Activated CD4-positive, alpha-beta T cell treated with anti-CD3 and anti-CD28 coated beads for 36 hours (primary cell): Measurements from ENCODE around the gene HS3ST4. TPM values are rescaled to one million over a fixed set of nuclear protein-coding genes. Genes with fewer than 3 reads are reported as not detected.

Source experiments
- ATAC-seq: fragments of 200-7000 bp; cut with Tn5 transposase; one replicate; pipeline ENCODE4 v1.10.0; 2021; ENCODE audit warnings: mild to moderate bottlenecking, moderate library complexity
- CTCF ChIA-PET: fragments of 350-600 bp; sonication (Branson Sonifier 250); formaldehyde crosslinking; loops from one replicate; lab custom pipeline; 2021; ENCODE audit warnings: antibody characterized with exemption; lab: Charles Lee
- POLR2A ChIA-PET: fragments of 350-600 bp; sonication (Branson Sonifier 250); formaldehyde crosslinking; loops from one replicate; lab custom pipeline; 2021; ENCODE audit warnings: antibody characterized with exemption, inconsistent platforms; lab: Charles Lee
- DNase-seq: peaks from one replicate; pipeline ENCODE4 v3.0.0-alpha.2; 2020
- H3K27ac Mint-ChIP-seq: one replicate; pipeline ENCODE4 v1.8.0; 2021; ENCODE audit warnings: mixed read lengths
- H3K27me3 Mint-ChIP-seq: one replicate; pipeline ENCODE4 v1.8.0; 2021; ENCODE audit warnings: mixed read lengths
- H3K36me3 Mint-ChIP-seq: one replicate; pipeline ENCODE4 v1.8.0; 2021; ENCODE audit warnings: low read depth, mixed read lengths
- H3K4me1 Mint-ChIP-seq: one replicate; pipeline ENCODE4 v1.8.0; 2021; ENCODE audit warnings: mixed read lengths
- H3K4me3 Mint-ChIP-seq: one replicate; pipeline ENCODE4 v1.8.0; 2021; ENCODE audit warnings: mild to moderate bottlenecking, moderate library complexity, mixed read lengths
- H3K9me3 Mint-ChIP-seq: one replicate; pipeline ENCODE4 v1.8.0; 2021; ENCODE audit warnings: low read depth, mixed read lengths
- intact Hi-C, 2 experiments: fragments of 100-400 bp; cut with DNase I in 1 of 2; cut with micrococcal nuclease in 1 of 2; formaldehyde crosslinking; loops; one replicate each; pipeline versions ENCODE4 v1.14.2 to v1.15.1; 2022 to 2024; cut with DNase I, micrococcal nuclease
- total RNA-seq, 2 experiments: library from RNA; stranded (reverse); gene quantifications; one replicate each; pipeline ENCODE4 v1.2.3, GENCODE V29; 2021

The HS3ST4 gene
- total RNA-seq, 2 experiments from 2014 or later = not detected

DNA sequence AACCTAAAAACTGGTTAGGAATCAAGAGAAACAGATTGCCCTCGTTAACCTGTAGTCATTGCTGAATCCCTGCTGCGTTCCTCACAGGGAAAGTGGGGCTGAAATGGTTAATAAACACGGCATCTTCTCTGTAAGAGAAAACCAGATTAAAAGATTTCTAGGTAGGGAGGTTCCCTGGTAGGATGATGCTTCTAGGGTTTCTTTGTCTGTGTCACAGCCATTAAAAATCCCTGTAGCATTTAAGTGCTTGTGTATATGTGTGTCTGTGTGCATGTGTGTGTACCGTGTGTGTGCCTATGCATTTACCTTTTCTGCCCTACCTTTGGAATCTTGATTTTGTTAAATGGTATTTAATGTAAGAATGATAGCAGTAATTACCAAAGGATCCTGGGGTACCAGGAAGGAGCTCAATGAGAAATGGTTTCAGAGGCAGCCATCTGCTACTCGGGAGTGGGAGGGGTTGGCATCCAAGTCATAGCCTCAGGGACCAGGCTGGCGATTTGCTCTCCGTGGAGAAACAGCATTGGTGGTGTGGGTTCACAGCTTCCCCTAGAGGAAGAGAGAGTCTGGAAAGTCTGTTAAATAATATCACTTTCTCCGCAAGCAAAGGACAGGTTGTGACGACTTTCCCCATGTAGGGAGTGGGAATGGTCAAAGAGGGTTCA, 177.1 kb downstream of the HS3ST4 start:
- no peak for DNase-seq
- H3K4me3 Mint-ChIP-seq = no peak overlapping the region
- peaks cover 2% of the 10 kb centered on the region for H3K9me3 Mint-ChIP-seq
- CTCF ChIA-PET = no interaction called here
- intact Hi-C loops = no loop called here
- no peak overlapping the region for H3K27ac Mint-ChIP-seq
- no peaks in the 10 kb centered on the region for H3K36me3 Mint-ChIP-seq
- no peak for ATAC-seq
- no peaks in the 10 kb centered on the region for H3K4me1 Mint-ChIP-seq
- peaks cover 18% of the 10 kb centered on the region for H3K27me3 Mint-ChIP-seq
- POLR2A ChIA-PET = interaction anchor here (0.7 kb wide), 1 partner anchor 364 kb away, joined by 3 read pairs; no protein-coding TSS in a partner anchor

DNA sequence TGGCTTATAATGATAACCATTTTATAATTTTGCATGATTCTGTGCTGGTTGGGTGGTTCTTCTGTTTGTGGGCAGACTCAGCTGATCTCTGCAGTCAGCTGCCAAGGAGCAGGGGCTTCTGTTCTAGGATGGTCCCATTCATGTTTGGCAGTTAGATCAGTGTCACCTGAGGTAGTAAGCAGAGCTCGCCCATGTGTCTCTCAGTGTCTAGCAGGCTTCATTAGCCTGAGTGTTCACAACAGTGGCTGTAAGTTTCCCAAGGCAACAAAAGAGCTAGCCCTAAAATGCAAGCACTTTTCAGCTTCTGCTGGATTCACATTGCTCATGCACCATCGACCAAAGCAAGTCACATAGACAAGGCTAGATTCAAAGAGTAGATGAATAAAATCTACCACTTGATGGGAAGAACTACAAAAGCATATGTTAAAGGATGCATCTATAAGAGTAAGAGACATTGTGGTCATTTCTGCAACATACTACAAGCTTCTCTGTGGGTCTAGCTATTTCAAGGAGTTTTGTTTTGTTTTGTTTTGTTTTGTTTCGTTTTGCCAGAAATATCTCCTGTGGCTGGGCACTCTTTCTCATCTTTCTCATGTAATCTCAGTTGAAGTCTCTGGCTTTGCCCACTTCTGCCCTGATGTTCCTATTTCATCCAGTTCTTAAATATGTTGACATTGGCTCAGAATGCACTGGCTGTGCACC, 180.8 kb downstream of the HS3ST4 start:
- ATAC-seq (no peak), DNase-seq (no peak)
- POLR2A ChIA-PET = no interaction called here
- H3K36me3 Mint-ChIP-seq = no peaks in the 10 kb centered on the region
- H3K4me1 Mint-ChIP-seq = no peaks in the 10 kb centered on the region
- H3K27ac Mint-ChIP-seq = no peak overlapping the region
- no peaks in the 10 kb centered on the region for H3K9me3 Mint-ChIP-seq
- intact Hi-C loops = no loop called here
- peaks cover 18% of the 10 kb centered on the region for H3K27me3 Mint-ChIP-seq
- H3K4me3 Mint-ChIP-seq = no peak overlapping the region
- CTCF ChIA-PET = interaction anchor here (0.7 kb wide), 1 partner anchor 16 kb away, joined by 3 read pairs; no protein-coding TSS in a partner anchor

DNA sequence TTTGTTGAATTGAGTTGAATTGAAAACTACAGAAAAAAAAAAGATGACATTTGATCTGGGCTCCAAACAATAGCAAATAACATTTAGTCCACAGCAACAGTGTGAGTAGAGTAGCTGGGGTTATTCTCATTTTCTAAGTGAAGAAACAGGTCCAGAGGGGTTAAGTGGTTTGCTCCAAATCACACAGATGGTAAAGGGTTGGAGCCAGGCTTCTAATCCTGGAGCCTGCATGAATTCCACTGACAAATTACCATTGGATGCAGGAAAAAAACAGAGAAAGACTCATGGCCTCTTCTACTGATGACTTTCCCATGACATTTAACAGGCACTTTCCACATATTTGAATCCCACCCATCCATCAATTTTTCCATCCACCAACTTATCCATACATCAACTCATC, 182.4 kb downstream of the HS3ST4 start:
- Mint-ChIP-seq H3K4me3 (no peak overlapping the region), H3K27me3 (peaks cover 20% of the 10 kb centered on the region), H3K9me3 (no peaks in the 10 kb centered on the region), H3K36me3 (no peaks in the 10 kb centered on the region), H3K27ac (no peak overlapping the region), H3K4me1 (no peaks in the 10 kb centered on the region)
- DNase-seq (no peak), ATAC-seq (no peak)
- intact Hi-C loops = no loop called here
- CTCF ChIA-PET = interaction anchor here (0.7 kb wide), 1 partner anchor 9 kb away, joined by 3 read pairs; no protein-coding TSS in a partner anchor
- POLR2A ChIA-PET = no interaction called here

DNA sequence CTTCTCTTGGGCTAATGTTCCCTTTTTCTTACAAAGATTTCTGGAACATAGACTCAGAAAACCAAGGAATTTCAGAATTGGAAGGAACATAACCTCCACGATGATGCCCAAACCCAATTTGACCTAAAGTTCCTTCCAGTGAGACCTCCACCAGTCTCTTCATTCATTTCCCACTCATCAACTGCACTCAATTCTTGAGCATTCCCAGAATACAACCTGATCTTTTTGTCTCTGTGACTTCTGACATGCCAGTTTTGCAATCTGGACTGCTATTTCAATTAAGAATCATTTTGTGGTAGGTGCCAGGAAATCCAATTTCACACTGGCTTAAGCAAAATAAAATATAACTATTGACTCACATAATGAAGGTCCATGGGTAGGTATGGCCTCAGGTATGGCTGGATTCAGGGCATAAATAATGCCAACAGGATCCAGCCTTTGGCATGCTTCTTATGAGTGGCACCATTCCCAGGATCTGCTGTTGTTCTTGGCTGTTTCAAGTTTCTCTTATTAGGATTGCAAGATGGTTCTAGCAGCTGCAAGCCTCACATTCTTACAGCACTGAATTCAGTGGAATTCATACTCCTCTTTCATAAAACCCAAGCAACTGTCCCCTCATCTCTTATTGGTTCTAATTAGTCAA, 184.3 kb downstream of the HS3ST4 start:
- DNase-seq (no peak), ATAC-seq (no peak)
- Mint-ChIP-seq H3K27ac (no peak overlapping the region), H3K27me3 (peaks cover 22% of the 10 kb centered on the region), H3K36me3 (no peaks in the 10 kb centered on the region), H3K4me3 (no peak overlapping the region), H3K4me1 (no peaks in the 10 kb centered on the region), H3K9me3 (no peaks in the 10 kb centered on the region)
- intact Hi-C loops = no loop called here
- CTCF ChIA-PET = interaction anchor here (0.6 kb wide), 1 partner anchor 57 kb away, joined by 4 read pairs; no protein-coding TSS in a partner anchor
- POLR2A ChIA-PET = no interaction called here

DNA sequence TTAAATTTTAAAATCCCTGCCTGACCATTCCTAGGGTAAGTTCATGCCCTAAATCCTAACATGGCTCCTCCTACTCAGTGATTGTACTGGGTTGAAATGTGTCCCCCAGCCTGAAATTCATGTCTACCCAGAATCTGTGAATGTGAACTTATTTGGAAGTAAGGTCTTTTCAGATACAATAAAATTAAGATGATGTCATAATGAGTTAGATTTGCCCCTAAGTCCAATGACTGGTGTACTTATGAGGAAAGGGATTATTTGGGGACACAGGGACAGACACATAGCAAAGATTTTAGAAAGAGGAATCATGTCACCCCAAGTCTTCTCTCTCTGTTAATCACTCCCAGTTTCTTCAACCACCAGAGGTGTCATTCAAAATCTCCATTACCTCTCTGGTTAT, 185.3 kb downstream of the HS3ST4 start:
- intact Hi-C loops = no loop called here
- ATAC-seq (no peak), DNase-seq (no peak)
- Mint-ChIP-seq H3K4me3 (no peak overlapping the region), H3K27ac (no peak overlapping the region), H3K4me1 (no peaks in the 10 kb centered on the region), H3K27me3 (peaks cover 25% of the 10 kb centered on the region), H3K9me3 (no peaks in the 10 kb centered on the region), H3K36me3 (no peaks in the 10 kb centered on the region)
- ChIA-PET CTCF (no interaction called here), POLR2A (no interaction called here)

DNA sequence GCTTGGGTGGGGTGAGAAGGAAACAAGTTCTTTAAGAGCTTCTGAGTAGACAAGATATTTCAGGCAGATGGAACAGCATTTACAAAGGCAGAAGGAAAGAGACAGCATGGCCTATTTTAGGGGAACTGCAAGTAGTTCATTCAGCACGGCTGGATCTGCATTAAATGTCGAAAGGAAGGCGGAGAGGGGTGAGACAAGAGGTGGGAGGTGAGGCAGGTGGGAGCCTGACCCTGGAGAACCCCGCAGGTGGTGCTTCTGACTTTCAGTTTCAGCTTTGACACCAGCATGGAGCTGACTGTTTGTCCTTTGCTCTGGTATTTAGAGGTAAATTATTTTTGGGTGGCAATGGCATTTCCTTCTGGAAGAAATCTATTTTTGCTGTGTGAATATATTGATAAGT, 194.8 kb downstream of the HS3ST4 start:
- CTCF ChIA-PET = no interaction called here
- H3K4me1 Mint-ChIP-seq = no peaks in the 10 kb centered on the region
- H3K36me3 Mint-ChIP-seq = no peaks in the 10 kb centered on the region
- peaks cover 6% of the 10 kb centered on the region for H3K9me3 Mint-ChIP-seq
- DNase-seq (no peak), ATAC-seq (no peak)
- H3K4me3 Mint-ChIP-seq = no peak overlapping the region
- H3K27me3 Mint-ChIP-seq = peaks cover 13% of the 10 kb centered on the region
- POLR2A ChIA-PET = no interaction called here
- intact Hi-C loops = no loop called here
- H3K27ac Mint-ChIP-seq = no peak overlapping the region

DNA sequence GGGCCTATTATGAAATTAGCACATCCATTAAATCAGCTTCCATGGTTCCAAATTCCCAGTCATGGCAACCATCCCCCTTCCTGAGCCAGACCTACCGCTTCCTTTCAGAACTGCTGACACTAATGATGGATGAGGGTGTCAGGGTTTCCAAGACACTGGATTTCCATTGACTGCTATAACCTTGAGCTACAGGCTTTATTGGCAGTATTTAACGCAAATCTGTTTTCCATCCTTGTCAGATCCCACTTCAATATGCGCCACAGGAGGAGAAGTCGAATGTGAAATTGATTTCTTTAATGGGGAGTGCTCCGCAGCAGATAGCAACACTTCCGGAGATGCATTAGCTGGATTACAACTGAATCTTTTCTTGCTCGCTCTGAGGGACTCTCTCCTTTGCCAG, 197.1 kb downstream of the HS3ST4 start:
- H3K36me3 Mint-ChIP-seq = no peaks in the 10 kb centered on the region
- ATAC-seq (no peak), DNase-seq (no peak)
- POLR2A ChIA-PET = no interaction called here
- peaks cover 17% of the 10 kb centered on the region for H3K27me3 Mint-ChIP-seq
- H3K27ac Mint-ChIP-seq = no peak overlapping the region
- H3K4me3 Mint-ChIP-seq = no peak overlapping the region
- CTCF ChIA-PET = interaction anchor here (0.6 kb wide), 2 partner anchors 250 to 776 kb away, joined by 3 read pairs; no protein-coding TSS in a partner anchor
- no peaks in the 10 kb centered on the region for H3K4me1 Mint-ChIP-seq
- H3K9me3 Mint-ChIP-seq = peaks cover 6% of the 10 kb centered on the region
- intact Hi-C loops = no loop called here

DNA sequence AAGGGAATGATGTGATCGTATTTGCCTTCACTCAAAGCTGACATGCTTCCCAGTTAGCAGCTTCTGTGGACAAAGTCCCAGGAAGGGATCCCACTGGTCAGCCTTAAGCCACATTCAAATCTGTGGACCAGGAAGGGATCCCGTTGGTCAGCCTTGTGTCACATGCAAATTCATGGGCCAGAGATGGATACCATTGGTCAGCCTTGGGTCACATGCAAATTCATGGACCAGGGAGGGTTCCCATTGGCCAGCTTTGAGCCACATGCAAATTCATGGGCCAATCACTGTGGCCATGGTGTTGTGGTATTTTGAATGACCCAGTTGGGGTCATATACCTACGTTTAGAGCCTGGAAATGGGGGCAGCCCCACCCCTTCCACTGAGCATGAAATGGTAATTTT, 201.6 kb downstream of the HS3ST4 start:
- Mint-ChIP-seq H3K4me1 (no peaks in the 10 kb centered on the region), H3K4me3 (no peak overlapping the region), H3K9me3 (peaks cover 6% of the 10 kb centered on the region), H3K27ac (no peak overlapping the region), H3K36me3 (no peaks in the 10 kb centered on the region), H3K27me3 (peaks cover 34% of the 10 kb centered on the region)
- intact Hi-C loops = no loop called here
- no peak for ATAC-seq
- no peak for DNase-seq
- ChIA-PET CTCF (no interaction called here), POLR2A (no interaction called here)

DNA sequence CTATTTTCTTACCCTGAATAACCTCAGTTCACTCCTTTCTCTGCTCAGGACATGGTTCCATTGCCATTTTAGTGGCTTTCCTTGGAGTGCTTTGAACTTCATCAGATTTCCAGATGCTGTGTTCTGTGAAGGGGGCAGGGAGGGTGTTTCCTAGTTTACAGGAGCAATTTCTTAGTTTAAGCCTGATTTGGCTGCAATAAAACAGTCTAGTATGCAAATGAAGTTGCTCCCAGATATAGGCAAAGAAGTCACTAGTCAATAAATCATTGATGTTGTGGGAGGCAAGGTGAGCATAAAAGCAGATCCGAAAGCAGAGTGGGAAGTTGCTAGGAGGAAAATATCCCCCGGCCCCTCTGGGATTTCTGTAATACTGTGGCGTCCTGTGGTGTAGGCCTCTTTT, 202.3 kb downstream of the HS3ST4 start:
- DNase-seq (no peak), ATAC-seq (no peak)
- no peaks in the 10 kb centered on the region for H3K36me3 Mint-ChIP-seq
- intact Hi-C loops = no loop called here
- no peak overlapping the region for H3K27ac Mint-ChIP-seq
- peaks cover 35% of the 10 kb centered on the region for H3K27me3 Mint-ChIP-seq
- ChIA-PET CTCF (no interaction called here), POLR2A (no interaction called here)
- H3K4me3 Mint-ChIP-seq = no peak overlapping the region
- peaks cover 6% of the 10 kb centered on the region for H3K9me3 Mint-ChIP-seq
- H3K4me1 Mint-ChIP-seq = no peaks in the 10 kb centered on the region

DNA sequence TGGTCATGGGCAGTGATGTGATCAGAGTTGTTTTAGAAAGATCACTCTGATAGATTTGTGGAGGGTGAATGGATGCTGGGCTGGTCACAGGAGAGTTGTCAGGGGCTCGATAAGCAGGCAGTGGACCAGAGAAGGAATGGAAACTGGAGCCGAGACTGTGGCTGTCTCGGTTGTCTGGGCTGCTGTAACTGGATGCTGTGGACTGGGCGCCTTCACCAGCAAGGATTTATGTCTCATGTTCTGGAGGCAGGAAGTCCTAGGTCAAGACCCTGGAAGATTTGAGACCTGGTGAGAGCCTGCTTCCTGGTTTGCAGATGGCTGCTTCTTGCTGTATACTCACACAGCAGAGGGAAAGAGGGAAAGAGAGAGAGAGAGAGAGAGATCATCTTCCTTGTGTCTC, 203.6 kb downstream of the HS3ST4 start:
- H3K4me1 Mint-ChIP-seq = no peaks in the 10 kb centered on the region
- no peak for ATAC-seq
- ChIA-PET CTCF (no interaction called here), POLR2A (no interaction called here)
- H3K4me3 Mint-ChIP-seq = no peak overlapping the region
- intact Hi-C loops = no loop called here
- peaks cover 40% of the 10 kb centered on the region for H3K27me3 Mint-ChIP-seq
- no peaks in the 10 kb centered on the region for H3K36me3 Mint-ChIP-seq
- no peak for DNase-seq
- H3K27ac Mint-ChIP-seq = no peak overlapping the region
- no peaks in the 10 kb centered on the region for H3K9me3 Mint-ChIP-seq

DNA sequence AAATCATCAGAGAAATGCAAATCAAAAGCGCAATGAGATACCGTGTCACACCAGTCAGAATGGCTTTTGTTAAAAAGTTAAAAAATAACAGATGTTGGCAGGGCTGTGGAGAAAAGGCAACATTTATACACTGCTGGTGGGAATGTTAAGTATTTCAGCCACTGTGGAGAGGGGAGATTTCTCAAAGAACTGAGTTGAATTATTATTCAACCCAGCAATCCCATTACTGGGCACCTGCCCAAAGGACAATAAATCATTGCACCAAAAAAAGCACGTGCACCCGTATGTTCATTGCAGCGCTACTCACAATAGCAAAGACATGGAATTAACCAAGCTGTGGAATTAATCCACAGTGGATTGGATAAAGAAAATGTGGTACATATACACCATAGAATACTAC, 204.7 kb downstream of the HS3ST4 start:
- no peak for ATAC-seq
- H3K9me3 Mint-ChIP-seq = no peaks in the 10 kb centered on the region
- no peak overlapping the region for H3K4me3 Mint-ChIP-seq
- no peak for DNase-seq
- H3K36me3 Mint-ChIP-seq = no peaks in the 10 kb centered on the region
- intact Hi-C loops = no loop called here
- H3K4me1 Mint-ChIP-seq = no peaks in the 10 kb centered on the region
- CTCF ChIA-PET = no interaction called here
- peaks cover 37% of the 10 kb centered on the region for H3K27me3 Mint-ChIP-seq
- no peak overlapping the region for H3K27ac Mint-ChIP-seq
- POLR2A ChIA-PET = no interaction called here

DNA sequence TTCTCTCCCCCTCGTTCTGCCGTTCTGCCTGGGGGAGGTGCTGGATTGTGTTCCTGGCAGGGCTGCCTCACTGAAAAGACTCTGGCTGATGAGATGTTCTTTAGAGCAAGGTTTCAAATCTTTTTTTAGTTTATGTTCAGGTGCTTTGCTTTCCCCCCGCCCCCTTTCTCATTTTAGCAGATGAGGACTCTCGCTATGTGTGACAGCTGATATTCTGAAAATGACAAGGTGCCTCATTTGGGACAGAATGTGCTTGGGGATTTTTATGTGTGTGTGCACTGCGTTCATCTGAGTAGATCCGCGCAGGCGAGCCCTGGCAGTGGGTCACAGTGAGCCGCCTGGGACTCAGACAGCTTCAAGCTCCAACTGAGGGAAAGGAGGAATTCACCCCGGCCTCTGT, 205.9 kb downstream of the HS3ST4 start:
- H3K9me3 Mint-ChIP-seq = no peaks in the 10 kb centered on the region
- no peak for DNase-seq
- no peaks in the 10 kb centered on the region for H3K4me1 Mint-ChIP-seq
- H3K4me3 Mint-ChIP-seq = no peak overlapping the region
- POLR2A ChIA-PET = no interaction called here
- H3K27me3 Mint-ChIP-seq = peaks cover 42% of the 10 kb centered on the region
- CTCF ChIA-PET = no interaction called here
- no peaks in the 10 kb centered on the region for H3K36me3 Mint-ChIP-seq
- no peak for ATAC-seq
- no peak overlapping the region for H3K27ac Mint-ChIP-seq
- intact Hi-C loops = no loop called here
